GM12891 (cell line): ENCODE measurements around the gene LSM7.

ENCODE experiments used
- DNase-seq: peaks from one replicate; pipeline ENCODE4 v3.0.0; 2011; ENCODE audit warnings: low spot score; ENCODE audit not compliant: insufficient read length
- FAIRE-seq: peaks from 2 replicates; lab custom pipeline; 2011; peaks lifted over from hg19 to GRCh38; lab: Jason Lieb, UNC
- PAX5 ChIP-seq: IDR thresholded peaks from 2 replicates; pipeline ENCODE4 v1.6.1; 2011; ENCODE audit warnings: low read length, moderate library complexity, mild to moderate bottlenecking; ENCODE audit not compliant: insufficient read depth, severe bottlenecking
- POLR2A ChIP-seq: IDR thresholded peaks from 2 replicates; pipeline ENCODE4 v1.6.1; 2011; ENCODE audit warnings: low read depth, low read length, control low read depth
- POLR2AphosphoS5 ChIP-seq: IDR thresholded peaks from 2 replicates; pipeline ENCODE4 v1.6.1; 2011; ENCODE audit warnings: low read depth, low read length, control low read depth
- POU2F2 ChIP-seq: IDR thresholded peaks from 2 replicates; pipeline ENCODE4 v1.6.1; 2011; ENCODE audit warnings: low read depth, mild to moderate bottlenecking, control low read depth, low read length, moderate library complexity
- SPI1 ChIP-seq: IDR thresholded peaks from 2 replicates; pipeline ENCODE4 v1.6.1; 2011; ENCODE audit warnings: low read depth, low read length, control low read depth
- TAF1 ChIP-seq: IDR thresholded peaks from 2 replicates; pipeline ENCODE4 v1.6.1; 2011; ENCODE audit warnings: low read depth, low read length, control low read depth

The LSM7 gene

DNA sequence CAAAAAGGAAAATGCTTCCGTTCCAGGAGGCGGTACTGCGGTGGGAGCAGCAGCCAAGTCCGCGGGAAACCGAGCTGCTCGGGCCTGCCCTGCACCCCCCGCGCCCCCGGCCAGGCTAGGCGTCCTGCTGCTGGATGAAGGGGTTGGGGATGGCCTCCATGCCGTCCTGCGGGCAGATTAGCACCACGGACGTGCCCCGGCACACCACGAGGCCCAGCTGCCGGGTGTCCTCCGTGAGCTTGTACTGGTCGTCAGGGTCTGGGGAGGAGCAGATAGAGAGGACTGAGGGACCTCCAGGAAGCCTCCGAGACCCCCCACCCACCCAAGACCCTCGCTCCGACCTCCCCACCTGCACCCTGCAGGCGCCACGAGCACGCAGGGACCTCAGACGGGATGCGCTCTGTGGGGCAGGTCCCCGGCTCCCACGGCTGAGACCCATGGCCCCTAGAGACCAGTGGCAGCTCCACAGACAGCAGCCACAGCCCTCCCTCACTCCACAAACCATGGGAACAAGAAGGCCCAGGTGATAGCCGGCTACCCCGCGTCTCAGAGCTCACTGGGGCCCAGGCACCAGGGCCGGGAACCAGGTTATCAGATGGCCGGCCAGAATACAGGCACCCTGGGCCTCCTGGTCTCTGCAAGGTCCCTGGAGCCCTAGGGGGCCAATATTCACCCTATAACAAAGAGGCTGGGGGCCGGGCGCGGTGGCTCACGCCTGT lies 6.7 kb downstream of the LSM7 start:
- no peak for TF ChIP-seq PAX5
- TF ChIP-seq POLR2A = no peak
- TF ChIP-seq POLR2AphosphoS5 = no peak
- no peak for TF ChIP-seq TAF1
- no peak for TF ChIP-seq SPI1
- no peak for TF ChIP-seq POU2F2
- no peak for DNase-seq
- no peak for FAIRE-seq

- FAIRE-seq = no peak
- peak; percentile 68; the same call in 1 of the 2 replicates for TF ChIP-seq POLR2AphosphoS5
- no peak for TF ChIP-seq PAX5
- DNase-seq = no peak
Measured at GRCh38 chr19:2320939-2321338, 7.4 kb downstream of the LSM7 start.

DNA sequence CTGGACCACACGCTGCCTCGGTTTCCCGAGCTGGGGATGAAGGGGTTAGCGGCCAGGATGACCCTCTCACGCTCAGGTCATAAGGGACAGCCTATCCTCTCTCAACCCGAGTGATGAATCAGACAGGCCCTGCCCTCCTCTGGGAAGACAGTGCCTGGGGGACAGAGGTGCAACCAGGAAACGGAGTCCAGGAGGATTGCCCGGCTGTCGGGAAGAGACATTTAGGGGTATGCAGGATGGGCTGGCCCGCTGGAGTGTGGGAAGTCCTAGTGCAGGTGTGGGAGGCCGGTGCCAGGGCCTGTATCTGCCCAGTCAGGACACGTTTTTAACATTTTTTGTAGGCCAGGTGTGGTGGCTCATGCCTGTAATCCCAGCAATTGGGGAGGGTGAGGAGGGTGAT lies 8.3 kb downstream of the LSM7 start:
- FAIRE-seq = no peak
- TF ChIP-seq POLR2AphosphoS5 = no peak
- no peak for TF ChIP-seq PAX5
- no peak for TF ChIP-seq POLR2A
- no peak for TF ChIP-seq SPI1
- TF ChIP-seq TAF1 = no peak
- no peak for TF ChIP-seq POU2F2
- no peak for DNase-seq

- TF ChIP-seq TAF1 (no peak), SPI1 (no peak), POLR2AphosphoS5 (no peak), PAX5 (no peak), POU2F2 (no peak), POLR2A (no peak)
- FAIRE-seq = no peak
- DNase-seq = no peak
Measured at GRCh38 chr19:2319551-2319950, 8.8 kb downstream of the LSM7 start.

DNA sequence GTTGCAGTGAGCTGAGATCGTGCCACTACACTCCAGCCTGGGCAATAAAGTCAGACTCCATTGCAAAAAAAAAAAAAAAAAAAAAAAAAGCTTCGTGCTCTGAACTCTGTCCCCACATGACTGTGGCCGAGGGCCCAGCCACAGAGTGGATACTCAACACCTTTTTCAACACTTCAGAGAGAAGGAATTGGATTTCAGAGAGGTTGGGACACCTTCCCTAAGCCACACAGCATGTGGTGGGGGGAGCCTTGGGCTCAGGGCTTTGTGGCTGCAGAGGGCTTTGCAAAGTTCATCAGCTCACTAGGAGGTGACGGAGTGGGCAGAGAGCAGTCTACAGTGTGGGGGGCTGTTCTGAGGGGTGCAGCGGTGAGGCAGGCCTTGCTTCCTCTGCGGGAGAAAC lies 9.5 kb downstream of the LSM7 start:
- FAIRE-seq = no peak
- no peak for TF ChIP-seq PAX5
- TF ChIP-seq TAF1 = no peak
- TF ChIP-seq SPI1 = no peak
- no peak for TF ChIP-seq POLR2A
- DNase-seq = no peak

- TF ChIP-seq POLR2A (no peak), POLR2AphosphoS5 (no peak), POU2F2 (no peak), TAF1 (no peak)
- DNase-seq (no peak), FAIRE-seq (no peak)
Measured at GRCh38 chr19:2317756-2318155, 10.6 kb downstream of the LSM7 start.

- no peak for TF ChIP-seq TAF1
- no peak for TF ChIP-seq POLR2A
- no peak for TF ChIP-seq POU2F2
- DNase-seq = no peak
- FAIRE-seq = no peak
Measured at GRCh38 chr19:2317300-2317699, 11.1 kb downstream of the LSM7 start.

GRCh38 chr19:2315818-2316353 lies 12.5 kb downstream of the LSM7 start:
- DNase-seq (no peak), FAIRE-seq (peak; percentile 79)

DNA sequence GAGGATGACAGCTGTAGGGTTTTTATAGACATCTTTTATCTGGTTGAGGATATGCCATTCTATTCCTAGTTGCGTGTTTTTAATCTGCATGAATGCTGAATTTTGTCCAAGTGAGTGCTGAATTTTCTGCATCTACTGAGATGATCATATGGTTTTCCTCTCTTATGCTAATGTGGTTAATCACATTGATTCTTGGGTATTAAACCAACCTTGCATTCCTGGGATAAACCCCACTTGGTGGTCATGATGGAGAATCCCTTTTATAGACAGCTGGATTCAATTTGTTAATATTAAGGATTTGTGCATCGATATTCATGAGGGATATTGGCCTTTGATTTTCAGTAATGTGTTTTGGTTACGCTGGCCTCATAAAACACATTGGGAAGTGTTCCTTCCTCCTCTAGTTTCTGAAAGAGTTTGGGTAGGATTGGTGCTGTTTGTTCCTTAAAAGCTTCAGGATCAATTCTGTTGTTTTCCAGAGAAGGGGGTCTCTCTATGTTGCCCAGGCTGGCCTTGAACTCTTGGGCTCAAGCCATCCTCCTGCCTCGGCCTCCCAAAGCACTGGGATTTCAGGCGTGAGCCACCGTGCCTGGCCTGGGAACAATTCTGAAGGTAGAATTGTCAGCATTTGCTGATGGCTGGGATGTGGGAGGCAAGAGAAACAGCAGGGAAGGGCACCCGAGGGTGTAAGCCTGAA lies 13.1 kb downstream of the LSM7 start:
- TF ChIP-seq TAF1 (no peak), POLR2A (no peak)
- DNase-seq = no peak
- peak; percentile 20 for FAIRE-seq

More at GRCh38 chr19:2315818-2316353, 12.5 kb downstream of the LSM7 start:
- no peak for TF ChIP-seq POLR2A
- TF ChIP-seq SPI1 = peak; percentile 27; the same call in 1 of the 2 replicates

DNA sequence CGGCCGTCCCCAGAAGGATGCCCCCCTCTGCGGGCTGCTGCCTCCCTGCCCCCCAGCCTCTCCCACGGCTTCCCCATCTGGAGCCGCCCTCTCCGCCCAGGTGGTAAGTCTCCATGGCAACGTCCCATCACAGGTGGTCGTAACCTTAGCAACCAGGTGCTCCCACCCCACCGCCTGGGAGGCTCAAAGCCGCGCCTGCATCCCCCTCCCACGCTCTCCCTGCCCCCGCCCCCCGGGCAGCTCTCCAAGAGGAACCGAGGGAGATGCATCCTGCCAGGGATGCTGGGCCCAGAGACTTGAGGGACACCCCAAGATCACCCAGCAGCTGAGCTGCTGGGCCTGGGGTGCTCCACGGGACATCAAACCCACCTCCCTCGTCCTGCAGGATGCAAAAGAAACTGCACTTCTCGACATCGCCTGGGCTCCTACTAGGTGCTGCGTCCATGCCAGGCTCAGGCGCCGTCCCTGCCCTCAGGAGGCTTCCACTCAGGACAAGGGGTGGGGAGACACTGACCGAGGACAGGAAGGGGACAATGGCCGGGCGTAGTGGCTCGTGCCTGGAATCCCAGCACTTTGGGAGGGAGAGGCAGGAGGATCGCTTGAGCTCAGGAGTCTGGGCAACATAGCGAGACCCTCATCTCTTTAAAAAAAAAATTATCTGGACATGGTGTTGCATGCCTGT lies 15.4 kb downstream of the LSM7 start:
- DNase-seq (no peak), FAIRE-seq (no peak)
- TF ChIP-seq POU2F2 (no peak), POLR2A (no peak), PAX5 (no peak), POLR2AphosphoS5 (no peak), TAF1 (no peak), SPI1 (no peak)
